Naive B cell (primary cell): ENCODE measurements around the gene SLC9A2. TPM values are rescaled to one million over a fixed set of nuclear protein-coding genes. Genes with fewer than 3 reads are reported as not detected.

Experiments used
- ATAC-seq, 2 donors: fragments of 150-1000 bp; cut with Tn5 transposase; 2 replicates each; pipeline ENCODE4 v1.10.0; 2021; ENCODE audit warnings: low read depth in 2 of 2, mild to moderate bottlenecking in 2 of 2, moderate library complexity in 2 of 2
- DNase-seq: peaks from one replicate; pipeline ENCODE4 v3.0.0; 2022
- H3K27ac Mint-ChIP-seq, 6 donors: one replicate each; pipeline ENCODE4 v1.8.0; 2020 to 2022; ENCODE audit warnings: mild to moderate bottlenecking in 6 of 6, mixed read lengths in 6 of 6, moderate library complexity in 5 of 6, inconsistent platforms in 2 of 6
- H3K27me3 Mint-ChIP-seq, 3 donors: one replicate each; pipeline ENCODE4 v1.8.0; 2021 to 2022; ENCODE audit warnings: mixed read lengths in 3 of 3, mild to moderate bottlenecking in 1 of 3
- H3K36me3 Mint-ChIP-seq, 2 donors: one replicate each; pipeline ENCODE4 v1.8.0; 2020 to 2022; ENCODE audit warnings: mixed read lengths in 2 of 2, inconsistent platforms in 1 of 2, mild to moderate bottlenecking in 1 of 2
- H3K4me1 Mint-ChIP-seq, 3 donors: one replicate each; pipeline ENCODE4 v1.8.0; 2020 to 2022; ENCODE audit warnings: mixed read lengths in 3 of 3, inconsistent platforms in 1 of 3, mild to moderate bottlenecking in 1 of 3, moderate library complexity in 1 of 3
- H3K4me3 Mint-ChIP-seq, 8 donors: one replicate each; pipeline ENCODE4 v1.8.0; 2020 to 2022; ENCODE audit warnings: mild to moderate bottlenecking in 8 of 8, mixed read lengths in 8 of 8, moderate library complexity in 8 of 8, inconsistent platforms in 2 of 8
- H3K9me3 Mint-ChIP-seq, 7 donors: one replicate each; pipeline ENCODE4 v1.8.0; 2020 to 2022; ENCODE audit warnings: mixed read lengths in 7 of 7, mild to moderate bottlenecking in 5 of 7, inconsistent platforms in 2 of 7, moderate library complexity in 1 of 7
- polyA plus RNA-seq, 6 donors: library from polyadenylated mRNA; unstranded; fragments of 300-500 nt; fragmentation: Illumina TruSeq; gene quantifications; one replicate each; pipeline ENCODE4 v1.2.3, GENCODE V29; 2021; ENCODE audit warnings: low read depth in 6 of 6

Gene SLC9A2
- polyA plus RNA-seq, 6 donors from 2014 or later = 0.04 TPM; not detected in 5

GRCh38 chr2:102597788-102598187, 21.6 kb upstream of the SLC9A2 start:
- no peak overlapping the region for H3K27ac Mint-ChIP-seq
- peaks cover 0 to 10% (median 0%) of the 10 kb centered on the region in 7 donors for H3K9me3 Mint-ChIP-seq
- H3K4me1 Mint-ChIP-seq = no peaks in the 10 kb centered on the region
- H3K36me3 Mint-ChIP-seq = no peaks in the 10 kb centered on the region
- H3K4me3 Mint-ChIP-seq = no peak overlapping the region
- DNase-seq (no peak), ATAC-seq (no peak)
- H3K27me3 Mint-ChIP-seq = peaks cover 11 to 23% (median 11%) of the 10 kb centered on the region in 3 donors

DNA sequence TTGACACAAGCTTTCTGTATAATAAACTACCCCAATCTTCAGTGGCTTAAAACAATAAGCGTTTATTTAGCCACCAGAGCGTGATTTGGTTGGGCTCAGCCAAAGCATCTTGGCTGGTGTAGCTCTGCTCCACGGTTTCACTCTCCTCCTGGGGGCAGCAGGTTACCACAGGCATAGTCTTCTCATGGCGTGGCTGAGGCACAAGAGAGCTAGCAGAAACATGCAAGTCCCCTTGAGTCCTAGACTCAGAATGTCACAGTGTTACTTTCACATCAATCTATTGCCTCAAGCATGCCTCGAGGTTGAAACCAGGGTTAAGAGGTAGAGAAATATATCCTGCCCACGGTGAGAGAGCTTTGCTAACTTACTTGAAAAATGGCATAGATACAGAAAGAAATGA, 19.9 kb upstream of the SLC9A2 start:
- H3K27me3 Mint-ChIP-seq = peaks cover 11 to 25% (median 11%) of the 10 kb centered on the region in 3 donors
- no peak overlapping the region for H3K4me3 Mint-ChIP-seq
- H3K36me3 Mint-ChIP-seq = no peaks in the 10 kb centered on the region
- ATAC-seq = no peak
- peaks cover 0 to 10% (median 0%) of the 10 kb centered on the region in 7 donors for H3K9me3 Mint-ChIP-seq
- H3K27ac Mint-ChIP-seq = no peak overlapping the region
- no peaks in the 10 kb centered on the region for H3K4me1 Mint-ChIP-seq
- DNase-seq = no peak

DNA sequence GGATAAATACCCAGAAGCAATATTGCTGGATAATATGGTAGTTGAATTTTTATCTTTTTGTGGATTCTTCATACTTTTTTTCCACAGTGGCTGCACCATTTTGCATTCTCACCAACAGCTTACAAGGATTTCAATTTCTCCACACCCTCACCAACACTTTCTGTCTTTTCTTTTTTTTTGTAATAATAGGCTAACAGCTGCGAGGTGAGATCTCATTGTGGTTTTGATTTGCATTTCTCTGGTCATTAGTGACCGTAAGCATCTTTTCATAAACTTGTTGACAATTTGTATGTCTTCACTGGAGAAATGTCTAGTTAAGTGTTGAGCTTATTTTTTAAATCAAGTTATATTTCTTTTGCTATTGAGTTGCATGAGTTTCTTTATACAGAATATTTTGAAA, 17.6 kb upstream of the SLC9A2 start:
- H3K4me3 Mint-ChIP-seq = no peak overlapping the region
- no peak for ATAC-seq
- H3K4me1 Mint-ChIP-seq = no peaks in the 10 kb centered on the region
- no peak for DNase-seq
- peaks cover 0 to 10% (median 0%) of the 10 kb centered on the region in 7 donors for H3K9me3 Mint-ChIP-seq
- H3K36me3 Mint-ChIP-seq = no peaks in the 10 kb centered on the region
- H3K27me3 Mint-ChIP-seq = peaks cover 11 to 25% (median 11%) of the 10 kb centered on the region in 3 donors
- no peak overlapping the region for H3K27ac Mint-ChIP-seq

- peaks cover 11 to 25% (median 11%) of the 10 kb centered on the region in 3 donors for H3K27me3 Mint-ChIP-seq
- no peak overlapping the region for H3K4me3 Mint-ChIP-seq
- H3K4me1 Mint-ChIP-seq = no peaks in the 10 kb centered on the region
- DNase-seq (no peak), ATAC-seq (no peak)
- H3K36me3 Mint-ChIP-seq = no peaks in the 10 kb centered on the region
- H3K9me3 Mint-ChIP-seq = peaks cover 0 to 10% (median 0%) of the 10 kb centered on the region in 7 donors
- no peak overlapping the region for H3K27ac Mint-ChIP-seq
Observed at GRCh38 chr2:102603904-102604303, 15.4 kb upstream of the SLC9A2 start.

DNA sequence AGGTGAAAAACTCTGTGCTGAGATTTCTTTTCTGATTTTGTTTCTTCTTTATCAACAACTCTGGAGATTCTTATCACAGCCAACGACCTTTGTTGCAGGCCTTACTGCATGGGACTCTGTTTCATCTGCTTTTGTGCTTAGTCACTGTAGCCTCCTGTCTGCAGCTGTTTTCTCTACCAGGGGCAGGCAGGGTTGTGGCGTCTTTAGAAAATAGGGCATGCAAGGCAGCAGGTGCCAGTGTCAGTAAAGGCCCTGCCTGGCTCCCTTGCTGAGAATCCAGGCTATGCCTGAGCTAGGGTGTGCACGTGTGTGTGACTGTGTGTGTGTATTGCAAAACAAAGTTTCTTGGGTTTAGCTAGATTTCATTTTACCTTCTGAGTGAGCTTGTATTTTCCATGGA, 14.6 kb upstream of the SLC9A2 start:
- H3K27me3 Mint-ChIP-seq = peaks cover 11 to 25% (median 11%) of the 10 kb centered on the region in 3 donors
- no peaks in the 10 kb centered on the region for H3K4me1 Mint-ChIP-seq
- DNase-seq = no peak
- ATAC-seq = no peak
- no peaks in the 10 kb centered on the region for H3K36me3 Mint-ChIP-seq
- peaks cover 0 to 10% (median 0%) of the 10 kb centered on the region in 7 donors for H3K9me3 Mint-ChIP-seq
- no peak overlapping the region for H3K4me3 Mint-ChIP-seq
- H3K27ac Mint-ChIP-seq = no peak overlapping the region

- Mint-ChIP-seq H3K27ac (no peak overlapping the region), H3K4me1 (no peaks in the 10 kb centered on the region), H3K9me3 (peaks cover 0 to 6% (median 0%) of the 10 kb centered on the region in 7 donors), H3K4me3 (no peak overlapping the region), H3K36me3 (no peaks in the 10 kb centered on the region), H3K27me3 (peaks cover 0 to 10% (median under 1%) of the 10 kb centered on the region in 3 donors)
- ATAC-seq (no peak), DNase-seq (no peak)
Observed at GRCh38 chr2:102606353-102606752, 13.0 kb upstream of the SLC9A2 start.

GRCh38 chr2:102615620-102616436, 3.5 kb upstream of the SLC9A2 start:
- peaks cover 45 to 55% (median 54%) of the 10 kb centered on the region in 3 donors for H3K27me3 Mint-ChIP-seq

GRCh38 chr2:102618452-102619413, 620 bp upstream of the SLC9A2 start:
- Mint-ChIP-seq H3K9me3 (peaks cover 0 to 2% (median 0%) of the 10 kb centered on the region in 7 donors), H3K4me1 (peaks cover 10 to 15% (median 12%) of the 10 kb centered on the region in 3 donors), H3K27ac (no peak overlapping the region), H3K4me3 (peak overlapping the region in 7 of 8 donors; percentile 46 to 84 (median 61)), H3K27me3 (peaks cover 61 to 72% (median 62%) of the 10 kb centered on the region in 3 donors), H3K36me3 (no peaks in the 10 kb centered on the region)
- ATAC-seq (no peak), DNase-seq (no peak)

More at GRCh38 chr2:102615620-102616436, 3.5 kb upstream of the SLC9A2 start:
- peak in 1 of 2 donors; percentile 37 for ATAC-seq
- DNase-seq = no peak
- no peak overlapping the region for H3K27ac Mint-ChIP-seq
- no peak overlapping the region for H3K4me3 Mint-ChIP-seq
- no peaks in the 10 kb centered on the region for H3K36me3 Mint-ChIP-seq
- peaks cover 10 to 15% (median 12%) of the 10 kb centered on the region in 3 donors for H3K4me1 Mint-ChIP-seq
- peaks cover 0 to 2% (median 0%) of the 10 kb centered on the region in 7 donors for H3K9me3 Mint-ChIP-seq

- Mint-ChIP-seq H3K9me3 (peaks cover 0 to 2% (median 0%) of the 10 kb centered on the region in 7 donors), H3K4me3 (peak overlapping the region in 5 of 8 donors; percentile 9 to 71 (median 53)), H3K4me1 (peaks cover 10 to 15% (median 12%) of the 10 kb centered on the region in 3 donors), H3K27ac (no peak overlapping the region), H3K36me3 (no peaks in the 10 kb centered on the region), H3K27me3 (peaks cover 50 to 64% (median 61%) of the 10 kb centered on the region in 3 donors)
- DNase-seq = no peak
- no peak for ATAC-seq
Observed at GRCh38 chr2:102620332-102620731, 979 bp downstream of the SLC9A2 start.

DNA sequence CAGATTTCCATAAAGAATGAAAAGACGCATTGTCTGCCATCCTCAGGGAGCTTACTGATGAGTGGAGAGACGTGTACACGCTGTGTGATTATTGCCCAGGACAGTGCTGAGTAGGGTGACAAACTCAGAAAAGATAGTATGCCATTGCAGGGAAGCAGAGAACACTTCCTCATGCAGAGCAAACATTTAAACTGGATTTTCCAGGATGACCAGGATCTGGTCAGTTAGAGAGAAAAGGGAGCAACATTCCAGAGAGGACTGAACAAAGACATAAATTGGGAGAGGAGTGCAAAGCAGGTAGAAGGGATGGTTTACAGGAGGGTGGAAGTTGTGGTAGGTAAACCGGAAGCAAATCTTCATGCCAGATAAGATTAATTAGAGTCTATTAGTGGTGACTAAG, 2.3 kb downstream of the SLC9A2 start:
- H3K27me3 Mint-ChIP-seq = peaks cover 41 to 56% (median 56%) of the 10 kb centered on the region in 3 donors

GRCh38 chr2:102622646-102623045, 3.3 kb downstream of the SLC9A2 start:
- Mint-ChIP-seq H3K4me1 (peaks cover 10 to 15% (median 12%) of the 10 kb centered on the region in 3 donors), H3K4me3 (no peak overlapping the region), H3K9me3 (peaks cover 0 to 4% (median 0%) of the 10 kb centered on the region in 7 donors), H3K36me3 (no peaks in the 10 kb centered on the region), H3K27me3 (peaks cover 31 to 50% (median 46%) of the 10 kb centered on the region in 3 donors), H3K27ac (no peak overlapping the region)
- ATAC-seq (no peak), DNase-seq (no peak)

More for the DNA sequence above, 2.3 kb downstream of the SLC9A2 start:
- Mint-ChIP-seq H3K4me3 (no peak overlapping the region), H3K9me3 (peaks cover 0 to 4% (median 0%) of the 10 kb centered on the region in 7 donors), H3K27ac (no peak overlapping the region), H3K36me3 (no peaks in the 10 kb centered on the region), H3K4me1 (peaks cover 10 to 15% (median 12%) of the 10 kb centered on the region in 3 donors)
- no peak for ATAC-seq
- DNase-seq = no peak

GRCh38 chr2:102630458-102630857, 11.1 kb downstream of the SLC9A2 start:
- H3K4me3 Mint-ChIP-seq = no peak overlapping the region
- DNase-seq = no peak
- H3K27ac Mint-ChIP-seq = no peak overlapping the region
- no peaks in the 10 kb centered on the region for H3K36me3 Mint-ChIP-seq
- ATAC-seq = no peak
- peaks cover 0 to 4% (median 0%) of the 10 kb centered on the region in 3 donors for H3K27me3 Mint-ChIP-seq
- H3K4me1 Mint-ChIP-seq = no peaks in the 10 kb centered on the region
- H3K9me3 Mint-ChIP-seq = peaks cover 0 to 4% (median 0%) of the 10 kb centered on the region in 7 donors
